Central memory CD4-positive, alpha-beta T cell (primary cell): ENCODE data around the gene MAN2B2.

Experiments used
- DNase-seq: peaks from one replicate; pipeline ENCODE4 v3.0.0; 2022
- total RNA-seq, 3 experiments: gene quantifications; one replicate each; lab custom pipeline; 2026; lab: John Stamatoyannopoulos, UW

MAN2B2 gene
- total RNA-seq: 31.8 to 106 (median 104) reads per million in 3 experiments

DNA sequence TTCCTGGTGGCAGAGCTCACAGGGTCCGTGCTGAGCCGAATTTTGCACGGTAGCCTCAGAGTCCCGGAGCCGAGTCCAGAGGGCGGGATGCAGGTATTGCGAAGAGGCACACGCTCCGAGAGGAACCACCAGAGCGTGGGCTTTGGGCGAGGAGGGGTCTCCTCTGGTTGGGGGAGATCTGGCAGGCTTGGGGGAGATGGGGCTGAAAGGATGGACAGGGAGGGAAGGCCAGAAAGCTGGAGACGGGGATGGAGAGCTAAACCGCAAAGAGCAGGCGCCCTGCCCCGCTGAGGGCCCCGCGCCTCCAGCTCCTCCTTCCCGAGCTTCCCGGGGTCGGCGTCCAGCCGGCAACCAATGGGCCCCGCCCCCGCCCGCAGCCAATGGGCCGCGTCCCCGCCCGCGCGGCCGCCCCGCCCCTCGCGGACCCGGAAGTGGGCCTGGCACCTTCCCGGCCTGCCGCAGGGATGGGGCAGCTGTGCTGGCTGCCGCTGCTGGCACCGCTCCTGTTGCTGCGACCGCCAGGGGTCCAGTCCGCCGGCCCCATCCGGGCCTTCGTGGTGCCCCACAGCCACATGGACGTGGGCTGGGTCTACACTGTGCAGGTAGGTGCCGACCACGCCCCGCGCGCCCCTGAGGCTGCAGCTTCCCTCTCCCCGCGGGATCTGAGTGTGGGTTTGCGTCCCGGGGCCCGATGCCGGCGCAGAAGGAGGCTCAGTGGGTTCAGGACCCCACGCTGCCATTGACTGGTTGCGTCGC lies at the start of gene MAN2B2:
TSS of gene MAN2B2 (plus strand) at position 443 of the 756 bp plus-strand sequence. CDS start at position 465, 22 bp downstream.
- peak; percentile 74 for DNase-seq

DNA sequence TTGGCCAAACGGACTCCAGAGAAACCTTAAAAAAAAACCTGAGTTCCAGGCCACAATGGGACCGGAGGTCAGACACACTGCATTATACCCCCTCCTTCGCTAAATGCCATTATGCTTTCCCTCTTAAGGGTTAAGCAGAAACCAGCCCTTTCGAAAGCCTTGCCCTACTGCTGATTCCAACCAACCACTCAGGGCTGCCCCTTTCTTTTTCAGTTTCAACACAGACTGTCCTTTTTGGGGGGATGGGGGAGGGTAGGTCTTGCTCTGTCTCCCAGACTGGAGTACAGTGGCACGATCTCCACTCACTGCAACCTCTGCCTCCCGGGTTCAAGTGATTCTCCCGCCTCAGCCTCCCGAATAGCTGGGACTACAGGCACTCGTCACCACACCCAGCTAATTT lies 49.5 kb upstream of the MAN2B2 start:
- DNase-seq: no peak

DNA sequence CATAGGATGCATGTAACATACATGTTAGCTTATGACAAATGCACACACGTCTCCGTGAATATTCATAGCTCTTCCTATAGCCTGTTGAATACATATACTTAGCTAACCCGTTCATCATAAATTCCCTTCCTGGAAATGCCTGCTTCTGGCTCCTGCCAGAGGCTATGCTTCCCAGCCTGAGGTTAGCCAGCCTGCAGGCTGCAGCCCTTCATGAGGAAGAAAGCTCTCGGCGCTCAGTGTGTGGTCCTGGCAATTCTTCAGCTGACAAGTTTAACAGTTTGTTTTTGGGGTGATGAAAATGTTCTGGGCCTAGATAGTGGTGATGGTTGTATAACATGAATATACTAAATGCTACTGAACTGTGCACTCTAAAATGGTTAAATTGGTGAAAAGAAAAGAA lies 48.8 kb upstream of the MAN2B2 start:
- DNase-seq: no peak

- DNase-seq: no peak
These were observed 48.3 kb upstream of the MAN2B2 start for GRCh38 chr4:6526671-6527091.

DNA sequence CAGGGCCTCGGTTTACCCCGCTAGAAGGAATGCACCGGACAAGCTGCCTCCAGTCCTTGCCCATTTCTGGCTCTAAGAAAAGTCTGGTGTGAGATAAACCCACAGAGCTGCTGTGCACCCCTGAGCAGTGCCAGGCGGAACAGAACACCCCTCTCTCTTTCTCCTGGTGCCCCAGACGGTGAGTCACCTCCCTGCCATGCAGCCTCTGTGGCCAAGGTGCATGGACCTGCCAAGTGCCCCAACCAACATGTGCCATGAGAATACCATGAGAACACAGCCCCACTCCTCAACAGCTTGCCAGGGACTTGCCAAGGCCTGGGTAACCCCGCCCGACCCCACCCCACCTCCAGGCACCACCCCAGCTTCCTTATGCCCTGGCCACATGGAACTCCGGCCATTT lies 47.7 kb upstream of the MAN2B2 start:
- no peak for DNase-seq

DNA sequence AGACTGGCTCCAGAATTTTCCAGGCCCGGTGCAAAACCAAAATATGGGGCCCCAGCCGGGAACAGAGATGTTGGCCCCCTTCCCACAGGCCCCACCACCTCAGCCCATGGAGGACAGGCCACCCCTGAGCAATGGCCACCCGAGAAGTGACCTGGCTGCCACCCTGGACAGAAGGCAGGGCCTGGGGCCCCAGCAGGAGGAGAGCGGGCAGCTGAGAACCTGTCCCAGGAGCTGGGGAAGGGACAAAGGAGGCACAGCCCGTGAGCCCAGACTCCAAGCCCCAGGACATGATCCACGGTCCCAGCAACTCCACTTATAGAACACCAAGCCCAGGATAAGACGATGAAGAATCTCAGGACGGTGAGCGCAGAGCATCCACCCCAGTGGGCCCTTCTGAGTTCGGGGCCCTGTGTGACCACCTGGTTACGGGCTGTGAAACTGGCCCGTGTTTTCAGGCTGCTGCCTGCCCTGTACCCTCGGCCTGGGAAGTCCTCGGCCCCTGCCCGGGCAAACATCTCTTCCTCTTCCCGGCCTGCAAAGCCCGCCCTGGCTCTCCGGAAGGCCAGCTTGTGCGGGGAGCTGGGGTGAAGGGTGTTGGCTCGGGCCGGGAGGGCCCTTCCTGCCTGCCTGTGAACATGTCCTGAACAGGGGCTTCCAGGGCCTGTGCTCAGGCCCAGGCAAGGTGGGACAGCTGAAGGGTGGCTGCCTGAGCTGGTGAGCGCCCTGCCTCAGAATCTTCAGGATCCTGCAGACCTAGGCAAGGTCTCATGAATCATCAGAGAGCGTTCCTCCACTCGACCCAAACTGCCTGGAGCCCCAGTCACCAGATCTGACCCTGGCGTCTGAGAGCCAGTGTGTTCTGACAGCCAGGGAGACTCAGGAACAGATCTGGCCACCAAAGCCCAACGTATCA lies 47.0 kb upstream of the MAN2B2 start:
- DNase-seq: no peak

DNA sequence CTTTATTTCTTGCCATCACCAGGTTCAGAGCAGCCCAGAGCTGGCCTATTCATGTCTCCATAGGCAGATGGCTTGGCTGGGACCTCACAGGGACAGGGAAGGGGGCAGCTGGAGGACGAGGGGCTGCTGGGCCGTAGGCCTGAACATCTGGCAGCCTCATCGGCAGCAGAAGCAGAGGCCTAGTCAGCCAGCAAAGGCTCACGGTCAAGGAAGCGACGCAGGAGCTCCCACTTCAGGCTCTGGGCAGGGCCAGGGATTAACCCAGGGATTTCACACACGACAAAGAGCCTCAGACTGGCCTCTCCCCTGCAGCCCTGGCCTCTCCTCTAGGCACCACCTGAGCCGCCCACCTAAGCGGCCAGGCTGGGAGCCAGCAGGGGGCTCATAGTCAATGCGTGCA lies 46.0 kb upstream of the MAN2B2 start:
- no peak for DNase-seq

DNA sequence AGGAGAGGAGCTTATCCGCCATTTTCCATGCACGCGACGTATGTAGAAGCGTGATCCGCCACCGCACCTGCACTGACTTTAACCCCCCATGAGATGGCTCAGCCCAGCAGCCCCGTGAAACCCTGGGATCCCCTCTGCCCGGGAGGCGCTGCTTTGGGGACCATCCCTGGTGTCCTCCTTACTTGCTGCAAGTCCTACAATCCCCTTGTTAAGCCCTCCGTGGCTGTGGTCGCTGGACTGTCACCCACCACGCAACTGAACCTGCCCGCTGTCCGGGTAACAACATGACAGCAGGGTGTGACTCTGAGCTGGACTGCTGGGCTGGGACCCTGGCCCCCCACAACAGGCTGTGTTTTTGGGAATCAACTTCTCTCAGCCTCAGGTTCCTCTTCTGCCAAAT lies 44.7 kb upstream of the MAN2B2 start:
- DNase-seq: no peak

- no peak for DNase-seq
These were observed 44.0 kb upstream of the MAN2B2 start for GRCh38 chr4:6530964-6531363.

DNA sequence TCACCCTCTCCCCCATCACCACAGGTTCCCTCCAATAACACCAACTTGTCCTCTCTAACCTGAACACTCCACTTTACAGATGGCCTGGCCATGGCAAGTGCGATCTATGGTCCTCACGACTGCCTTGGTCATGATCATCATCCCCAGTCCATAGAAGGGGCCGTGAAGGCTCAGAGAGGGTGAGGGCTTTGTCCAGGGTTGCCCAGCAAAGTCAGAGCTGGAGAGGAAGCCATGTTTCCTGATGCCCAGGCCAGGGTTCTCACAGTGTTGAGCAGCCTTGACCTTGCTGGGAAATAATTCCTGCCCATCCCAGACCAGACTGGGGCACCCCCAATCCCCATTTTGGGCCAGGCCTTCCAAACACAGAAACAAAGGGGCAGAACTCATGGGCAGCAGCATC lies 42.9 kb upstream of the MAN2B2 start:
- DNase-seq: no peak

DNA sequence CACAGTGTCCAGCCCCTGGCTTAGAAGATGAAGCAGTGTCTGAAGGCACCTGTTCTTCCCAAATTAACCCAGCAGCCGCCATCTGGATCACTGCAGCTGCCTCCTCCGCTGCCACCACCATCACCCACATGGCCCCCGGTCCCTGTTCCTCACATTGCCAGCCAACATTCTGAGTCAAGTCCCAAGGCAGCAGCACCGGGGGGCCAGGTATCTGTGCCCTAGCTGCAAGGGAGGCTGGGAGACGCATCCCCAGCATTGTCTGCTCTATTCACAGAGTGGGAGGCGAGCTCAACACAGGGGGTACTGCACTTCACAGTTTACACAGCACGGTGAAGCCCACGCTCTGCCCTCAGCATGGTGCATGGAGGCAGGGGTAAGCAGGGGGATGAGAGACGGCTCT lies 42.3 kb upstream of the MAN2B2 start:
- DNase-seq: no peak

GRCh38 chr4:6534050-6534449 lies 40.9 kb upstream of the MAN2B2 start:
- no peak for DNase-seq

- DNase-seq: no peak
These were observed 40.2 kb upstream of the MAN2B2 start for GRCh38 chr4:6534618-6535328.

- no peak for DNase-seq
These were observed 39.7 kb upstream of the MAN2B2 start for GRCh38 chr4:6535329-6535692.

DNA sequence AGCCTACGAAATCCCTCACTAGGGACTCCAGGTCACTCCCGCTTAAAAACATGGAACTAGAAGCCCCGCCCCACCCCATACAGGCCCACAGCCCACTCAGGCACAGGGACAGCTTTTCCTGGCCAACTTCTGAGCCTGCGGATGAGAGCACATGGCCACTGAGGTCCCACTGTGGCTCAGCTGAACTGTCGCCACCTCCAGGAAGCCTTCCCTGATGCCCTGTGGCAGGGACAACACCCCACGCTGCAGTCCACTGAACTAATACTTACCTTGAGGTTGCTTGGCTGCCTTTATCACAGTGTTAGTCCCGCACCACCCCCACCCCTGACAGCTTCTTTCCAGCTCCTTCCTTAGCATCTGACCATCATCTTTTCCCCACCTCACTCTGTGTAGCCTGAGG lies 39.3 kb upstream of the MAN2B2 start:
- no peak for DNase-seq

DNA sequence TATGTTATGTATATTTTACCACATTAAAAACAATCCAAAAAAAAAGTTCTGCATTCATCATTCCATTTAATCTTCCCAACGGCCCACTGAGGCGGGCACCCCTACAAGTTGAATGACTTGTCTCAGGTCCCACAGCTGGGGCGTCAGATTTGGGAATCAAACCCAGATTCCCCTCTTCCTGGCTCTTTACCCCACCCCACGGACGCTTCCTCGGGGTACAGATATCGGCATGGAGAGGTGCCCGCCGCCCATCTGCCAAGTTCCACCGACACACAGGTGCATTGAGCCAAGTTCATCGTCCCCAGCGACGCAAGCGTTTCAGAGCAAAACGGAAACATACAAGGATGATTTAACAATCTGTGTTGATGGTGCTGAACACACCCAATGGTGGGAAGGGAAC lies 36.9 kb upstream of the MAN2B2 start:
- DNase-seq: no peak

DNA sequence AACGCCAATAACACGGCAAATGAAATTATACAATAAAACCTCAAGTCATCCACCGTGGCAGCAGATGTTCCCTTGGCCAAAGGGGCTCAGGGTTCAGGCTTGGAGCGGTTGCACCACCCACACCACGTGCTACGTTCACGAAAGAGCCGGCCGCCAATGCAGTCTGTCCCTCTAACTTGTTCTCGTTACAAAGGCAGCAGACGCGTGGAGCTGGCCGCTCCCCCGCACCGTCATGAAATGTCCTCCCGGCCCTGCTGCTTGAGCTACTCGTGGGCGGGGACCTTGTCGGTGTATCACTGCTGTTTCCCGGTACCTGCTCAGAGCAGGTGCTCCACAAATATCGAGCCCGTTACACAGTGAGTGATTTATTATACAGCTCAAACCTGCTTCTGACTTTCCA lies 36.4 kb upstream of the MAN2B2 start:
- DNase-seq: no peak

GRCh38 chr4:6539009-6539764 lies 35.8 kb upstream of the MAN2B2 start:
- DNase-seq: no peak

DNA sequence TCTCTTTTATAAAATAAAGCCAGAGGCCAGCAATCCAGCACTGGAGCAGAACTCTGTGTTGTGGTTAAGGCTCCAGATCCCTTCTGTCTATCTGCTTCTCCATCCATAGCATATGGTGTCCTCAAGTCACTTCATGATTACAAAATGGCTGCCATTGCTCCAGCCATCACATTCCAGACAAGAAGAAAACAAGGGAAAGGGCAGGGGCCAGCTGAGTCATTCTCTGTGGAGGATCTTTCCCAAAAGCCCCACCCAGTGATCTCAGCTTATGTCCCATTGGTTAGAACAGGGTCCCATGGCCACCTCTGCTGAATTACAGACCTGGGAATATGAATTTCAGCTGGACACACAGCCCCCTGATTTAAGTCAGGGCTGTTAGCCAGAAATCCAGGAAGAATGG lies 34.1 kb upstream of the MAN2B2 start:
- DNase-seq: no peak

DNA sequence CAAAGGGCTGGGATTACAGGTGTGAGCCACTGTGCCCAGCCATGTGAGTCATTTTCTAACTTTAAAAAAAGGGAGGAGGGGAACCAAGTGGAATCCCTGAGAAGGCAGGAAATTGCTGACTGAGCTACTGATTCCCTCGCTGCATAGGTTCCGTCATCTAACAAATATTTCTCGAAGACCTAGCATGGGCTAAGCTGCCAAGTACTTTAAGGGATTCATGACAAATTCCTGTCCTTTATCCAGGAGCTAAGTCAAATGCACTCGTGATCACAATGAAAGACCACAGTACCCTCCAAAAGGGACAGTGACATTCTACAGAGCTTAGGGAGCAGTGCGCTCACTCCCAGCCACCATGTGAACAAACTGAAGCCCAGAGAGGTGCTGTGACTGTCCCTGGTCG lies 33.2 kb upstream of the MAN2B2 start:
- DNase-seq: no peak

DNA sequence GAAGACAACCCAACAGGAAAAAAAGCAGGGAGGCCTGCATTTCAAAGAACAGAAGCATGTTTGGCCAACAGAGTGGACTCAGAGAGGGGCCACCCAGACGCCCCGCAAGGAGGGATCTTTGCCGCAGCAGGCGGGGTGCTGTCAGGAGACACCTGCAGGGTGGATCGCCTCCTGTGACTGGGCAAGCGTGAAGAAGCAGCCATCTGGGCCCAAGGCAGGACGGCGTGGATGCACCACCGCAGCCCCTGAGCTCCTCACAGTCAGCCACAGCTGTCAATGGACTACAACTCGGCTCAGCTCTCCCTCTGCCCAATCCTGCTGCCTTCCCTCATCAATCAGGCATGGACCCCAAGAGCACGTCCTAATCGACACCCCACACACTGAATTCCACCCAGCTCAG lies 32.0 kb upstream of the MAN2B2 start:
- no peak for DNase-seq

- DNase-seq: no peak
These were observed 28.9 kb upstream of the MAN2B2 start for GRCh38 chr4:6546091-6546490.
